ENCODE results near the gene PHLDA1.

The PHLDA1 gene

GRCh38 chr12:76031414-76032042, at the start of gene PHLDA1:
Gene PHLDA1, minus strand, starts transcription at chr12:76031776.
- DNase-seq (ENCODE audit: low read depth): peak; percentile 99

DNA sequence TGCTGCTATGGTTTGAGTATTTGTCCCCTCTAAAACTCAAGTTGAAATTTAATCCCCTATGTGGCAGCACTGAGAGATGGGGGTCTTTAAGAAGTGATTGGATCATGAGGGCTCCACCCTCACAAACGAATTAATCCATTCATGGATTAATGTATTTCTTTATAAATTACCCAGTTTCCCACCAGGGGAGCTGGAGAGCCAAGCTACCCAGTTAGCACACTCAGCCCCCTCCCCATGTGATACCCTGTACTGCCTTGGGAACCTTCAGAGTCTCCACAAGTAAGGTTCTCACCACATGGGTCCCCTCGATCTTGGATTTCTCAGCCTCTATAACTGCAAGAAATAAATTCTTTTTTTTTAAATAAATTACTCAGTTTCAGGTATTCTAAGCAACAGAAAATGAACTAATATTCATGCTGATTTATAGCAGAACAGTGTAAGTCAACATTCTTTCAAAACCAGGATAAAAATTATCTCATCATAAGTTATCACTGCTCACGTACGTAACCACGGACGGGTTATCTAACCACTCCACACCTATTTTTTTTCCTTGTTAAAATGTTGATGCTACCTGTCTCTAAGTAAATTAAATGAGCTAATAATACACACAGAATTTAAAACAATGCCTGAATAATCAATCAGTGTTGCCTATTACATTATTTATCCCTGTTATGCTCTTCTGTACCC, 49.3 kb upstream of the PHLDA1 start:
- peak; percentile 58 for DNase-seq (ENCODE audit: low read depth)

- peak; percentile 70 for DNase-seq (ENCODE audit: low read depth)
Measured at GRCh38 chr12:76080017-76080728, 48.6 kb upstream of the PHLDA1 start.

- no peak for DNase-seq (ENCODE audit: low read depth)
Measured at GRCh38 chr12:76078748-76079147, 47.2 kb upstream of the PHLDA1 start.

- no peak for DNase-seq (ENCODE audit: low read depth)
Measured at GRCh38 chr12:76075448-76075847, 43.9 kb upstream of the PHLDA1 start.

GRCh38 chr12:76074701-76075336, 43.2 kb upstream of the PHLDA1 start:
- DNase-seq (ENCODE audit: low read depth): no peak

DNA sequence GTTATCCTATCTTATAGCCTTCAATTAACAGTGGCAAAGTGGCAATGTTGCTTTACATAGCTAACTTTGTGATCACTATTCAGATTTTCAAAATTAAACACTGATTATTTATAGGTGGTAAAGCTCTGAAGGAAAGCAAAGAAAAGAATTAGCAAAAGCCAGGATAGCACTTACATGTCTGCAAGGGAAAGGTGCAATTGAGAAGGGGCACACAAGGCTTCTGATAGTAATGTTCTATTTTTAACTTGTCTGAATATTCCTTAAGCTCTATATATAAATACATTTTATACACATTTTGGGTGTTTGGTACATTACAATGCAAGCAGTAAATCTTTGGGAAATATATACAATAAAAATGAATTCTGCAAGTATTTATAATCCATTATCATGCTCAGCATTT, 42.0 kb upstream of the PHLDA1 start:
- no peak for DNase-seq (ENCODE audit: low read depth)

GRCh38 chr12:76072568-76072967, 41.0 kb upstream of the PHLDA1 start:
- DNase-seq (ENCODE audit: low read depth): no peak

DNA sequence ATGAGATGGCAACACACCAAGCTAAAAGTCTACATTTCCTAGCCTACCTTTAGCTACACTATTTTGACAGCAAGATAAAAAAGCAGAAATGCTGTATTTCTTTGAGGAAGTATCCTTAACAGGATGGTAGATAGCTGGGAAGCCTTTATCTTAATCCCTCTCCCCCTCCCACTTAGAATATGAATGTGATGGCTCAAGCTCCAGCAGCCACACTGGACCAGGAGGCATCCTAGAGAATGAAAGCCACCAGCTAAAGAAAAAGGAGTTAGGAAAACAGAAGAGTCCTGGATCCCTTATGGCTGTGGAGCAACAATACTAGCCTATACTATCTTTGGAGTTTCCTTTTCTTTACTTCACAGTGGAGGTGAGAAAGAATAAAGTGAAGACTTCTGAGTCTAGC, 37.8 kb upstream of the PHLDA1 start:
- DNase-seq (ENCODE audit: low read depth): no peak

GRCh38 chr12:76065917-76066316, 34.3 kb upstream of the PHLDA1 start:
- DNase-seq (ENCODE audit: low read depth): no peak

DNA sequence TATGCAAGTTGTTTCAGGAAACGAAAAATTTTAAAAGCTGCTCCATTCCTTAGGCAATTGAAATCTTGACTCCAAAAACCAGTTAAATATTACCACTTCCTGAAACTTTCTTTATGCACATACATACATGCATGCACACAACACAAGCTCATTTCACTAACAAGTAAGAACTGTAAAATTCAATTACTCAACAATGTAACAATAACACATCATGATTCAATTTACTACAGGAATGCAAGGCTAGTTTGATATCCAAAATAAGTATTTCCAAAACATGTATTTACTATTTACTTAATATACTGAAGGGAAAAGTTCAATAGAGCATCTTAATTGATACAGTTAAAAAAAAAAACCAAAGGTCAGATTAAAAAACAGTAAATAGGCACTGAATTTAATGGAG, 33.3 kb upstream of the PHLDA1 start:
- no peak for DNase-seq (ENCODE audit: low read depth)

DNA sequence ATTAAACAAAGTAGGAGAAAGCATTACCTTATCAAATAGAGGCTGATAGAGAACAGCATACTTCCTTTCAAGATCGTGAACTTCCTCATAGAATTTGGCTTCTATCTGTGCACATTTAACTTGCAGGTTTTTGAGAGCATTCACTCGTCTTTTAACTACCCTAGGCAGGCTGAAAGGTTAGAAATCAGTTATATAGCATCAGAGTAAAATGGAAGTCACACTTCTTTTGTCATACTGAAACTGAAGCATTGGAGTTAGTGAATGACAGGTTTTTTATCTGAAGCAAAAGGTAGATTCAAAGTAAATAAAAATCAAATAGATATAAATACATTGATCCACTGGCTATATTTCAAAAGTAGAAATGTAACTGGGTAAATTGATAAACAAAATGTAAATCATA, 28.5 kb upstream of the PHLDA1 start:
- DNase-seq (ENCODE audit: low read depth): no peak

- no peak for DNase-seq (ENCODE audit: low read depth)
Measured at GRCh38 chr12:76057326-76057725, 25.8 kb upstream of the PHLDA1 start.

- DNase-seq (ENCODE audit: low read depth): peak; percentile 38
Measured at GRCh38 chr12:76055393-76055792, 23.8 kb upstream of the PHLDA1 start.

DNA sequence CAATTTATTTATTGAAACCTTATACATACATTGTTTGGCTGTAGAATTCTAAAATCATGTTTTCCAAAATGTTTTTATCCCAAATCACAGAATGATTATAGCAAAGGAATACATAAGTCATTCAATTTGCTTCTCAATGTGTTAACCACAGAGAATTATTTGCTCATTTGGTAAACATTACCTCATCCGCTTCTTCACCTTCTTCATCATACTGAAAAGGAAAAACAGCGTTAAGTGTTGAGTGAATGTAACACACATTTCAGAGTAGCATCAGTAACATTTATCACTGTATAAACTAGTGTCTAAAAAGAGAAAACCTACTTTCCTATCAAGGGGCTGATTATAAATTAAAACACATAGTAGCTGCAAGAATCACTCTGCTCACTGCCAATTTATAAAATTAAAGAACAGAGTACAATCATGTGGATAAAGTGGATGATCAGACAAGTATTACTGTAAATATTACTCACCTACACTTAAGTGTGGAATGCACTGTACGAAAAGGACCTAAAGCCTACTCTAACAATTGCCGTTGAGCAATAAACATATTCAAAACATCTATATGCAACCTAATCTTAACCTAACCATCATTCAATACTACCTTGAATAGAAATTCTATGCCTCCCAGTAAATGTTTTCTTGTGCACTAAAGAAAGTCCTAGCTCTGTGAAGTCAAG, 18.1 kb upstream of the PHLDA1 start:
- no peak for DNase-seq (ENCODE audit: low read depth)

- no peak for DNase-seq (ENCODE audit: low read depth)
Measured at GRCh38 chr12:76047742-76048141, 16.2 kb upstream of the PHLDA1 start.

- no peak for DNase-seq (ENCODE audit: low read depth)
Measured at GRCh38 chr12:76047060-76047459, 15.5 kb upstream of the PHLDA1 start.

DNA sequence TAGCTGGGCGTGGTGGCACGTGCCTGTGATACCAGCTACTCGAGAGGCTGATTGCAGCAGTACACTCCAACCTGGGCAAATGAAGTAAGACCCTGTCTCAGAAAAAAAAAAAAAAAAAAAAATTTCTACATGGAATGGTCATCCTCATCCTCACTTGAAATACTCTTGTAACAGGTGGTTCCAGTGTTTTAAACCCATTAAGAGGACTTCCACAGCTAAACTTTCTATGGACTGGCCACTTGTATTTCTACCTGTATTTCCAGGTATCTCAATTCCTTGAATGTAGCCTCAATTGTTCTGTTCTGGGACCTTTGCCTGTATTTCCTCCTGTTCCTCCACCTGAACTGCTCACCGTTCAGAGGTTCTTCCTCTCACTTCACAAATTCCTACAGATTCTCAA, 11.8 kb upstream of the PHLDA1 start:
- DNase-seq (ENCODE audit: low read depth): no peak

GRCh38 chr12:76042147-76042546, 10.6 kb upstream of the PHLDA1 start:
- no peak for DNase-seq (ENCODE audit: low read depth)

DNA sequence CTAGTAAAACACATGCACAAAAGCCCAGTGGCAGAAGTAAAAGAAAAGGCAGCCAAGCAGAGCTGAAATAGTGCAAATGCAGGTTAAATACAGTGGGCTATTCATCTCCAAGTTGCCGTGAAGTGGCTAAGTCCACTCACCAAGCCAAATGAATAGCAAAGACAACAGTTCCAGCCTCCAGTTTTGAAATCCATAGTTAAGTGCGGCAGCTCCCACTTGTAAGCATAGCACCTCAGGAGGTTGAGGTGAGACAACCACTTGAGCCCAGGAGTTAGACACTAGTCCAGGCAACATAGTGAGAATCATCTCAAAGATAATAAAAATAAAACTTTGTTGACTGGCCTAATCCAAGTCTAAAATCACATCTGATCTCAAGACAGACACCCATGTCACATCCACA, 9.8 kb upstream of the PHLDA1 start:
- DNase-seq (ENCODE audit: low read depth): no peak

DNA sequence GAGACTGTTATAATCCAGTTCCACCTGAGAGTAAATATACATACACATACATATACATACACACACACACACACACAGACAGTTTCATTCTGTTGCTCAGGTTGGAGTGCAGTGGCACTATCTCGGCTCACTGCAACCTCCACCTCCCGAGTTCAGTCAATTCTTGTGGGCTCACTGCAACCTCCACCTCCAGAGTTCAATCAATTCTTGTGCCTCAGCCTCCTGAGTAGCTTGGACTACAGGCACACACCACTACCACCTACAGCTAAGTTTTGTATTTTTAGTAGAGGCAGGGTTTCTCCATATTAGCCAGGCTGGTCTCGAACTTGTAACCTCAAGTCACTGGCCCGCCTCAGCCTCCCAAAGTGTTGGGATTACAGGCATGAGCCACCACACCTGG, 8.9 kb upstream of the PHLDA1 start:
- DNase-seq (ENCODE audit: low read depth): no peak

- DNase-seq (ENCODE audit: low read depth): no peak
Measured at GRCh38 chr12:76038176-76038575, 6.6 kb upstream of the PHLDA1 start.

Measured in ELR (cell line).